MCF 10A (cell line): ENCODE measurements around the gene VAMP2. TPM values are rescaled to one million over a fixed set of nuclear protein-coding genes. Genes with fewer than 3 reads are reported as not detected.
"Not testable (repeated sequence)": the region's sequence is repeated elsewhere in the genome, so short reads cannot be mapped to it uniquely, and the experiment has no call there.

Source experiments
- BruUV-seq: library from RNA; stranded (reverse); fragments of 400-500 nt; replicated peaks from 2 replicates; lab custom pipeline; 2021; lab: Mats Ljungman, UMichigan
- CTCF ChIA-PET: fragments of 300-600 bp; sonication (Branson Sonifier 250); formaldehyde crosslinking; extraction: SDS; loops from one replicate; lab custom pipeline; 2021; ENCODE audit warnings: antibody characterized with exemption, inconsistent platforms; lab: Yijun Ruan, JAX
- POLR2A ChIA-PET: fragments of 300-600, 350-650 bp; sonication (Branson Sonifier 250); formaldehyde crosslinking; extraction: SDS; loops from one replicate; lab custom pipeline; 2020; ENCODE audit warnings: antibody characterized with exemption, inconsistent platforms; lab: Yijun Ruan, JAX
- DNase-seq: peaks from one replicate; pipeline ENCODE4 v3.0.0-alpha.2; 2018; ENCODE audit not compliant: unreplicated experiment
- H3K27ac Mint-ChIP-seq: one replicate; pipeline ENCODE4 v1.8.0; 2022; ENCODE audit warnings: mild to moderate bottlenecking, low read depth, mixed read lengths; ENCODE audit not compliant: unreplicated experiment
- H3K27me3 Mint-ChIP-seq: one replicate; pipeline ENCODE4 v1.8.0; 2022; ENCODE audit warnings: mixed read lengths; ENCODE audit not compliant: insufficient read depth, unreplicated experiment
- H3K36me3 Mint-ChIP-seq: one replicate; pipeline ENCODE4 v1.8.0; 2022; ENCODE audit warnings: mild to moderate bottlenecking, moderate library complexity, mixed read lengths; ENCODE audit not compliant: insufficient read depth, unreplicated experiment
- H3K4me1 Mint-ChIP-seq: one replicate; pipeline ENCODE4 v1.8.0; 2022; ENCODE audit warnings: mixed read lengths; ENCODE audit not compliant: insufficient read depth, unreplicated experiment
- H3K4me3 Mint-ChIP-seq: one replicate; pipeline ENCODE4 v1.8.0; 2022; ENCODE audit warnings: mild to moderate bottlenecking, moderate library complexity, mixed read lengths; ENCODE audit not compliant: unreplicated experiment
- H3K9me3 Mint-ChIP-seq: one replicate; pipeline ENCODE4 v1.8.0; 2022; ENCODE audit warnings: mixed read lengths; ENCODE audit not compliant: unreplicated experiment
- CTCF ChIP-seq: fragments of 200-600 bp; IDR thresholded peaks from one replicate; pipeline ENCODE4 v1.8.0; 2022; ENCODE audit warnings: antibody characterized with exemption, mild to moderate bottlenecking; ENCODE audit not compliant: unreplicated experiment
- intact Hi-C: fragments of 100-400 bp; cut with micrococcal nuclease; formaldehyde crosslinking; loops from 2 replicates; pipeline ENCODE4 v1.14.1; 2022
- total RNA-seq: library from RNA; stranded (reverse); gene quantifications from 2 replicates; pipeline ENCODE4 v1.2.3, GENCODE V29; 2022

The VAMP2 gene
- total RNA-seq, 1 experiment from 2014 or later = 37.7 TPM

DNA sequence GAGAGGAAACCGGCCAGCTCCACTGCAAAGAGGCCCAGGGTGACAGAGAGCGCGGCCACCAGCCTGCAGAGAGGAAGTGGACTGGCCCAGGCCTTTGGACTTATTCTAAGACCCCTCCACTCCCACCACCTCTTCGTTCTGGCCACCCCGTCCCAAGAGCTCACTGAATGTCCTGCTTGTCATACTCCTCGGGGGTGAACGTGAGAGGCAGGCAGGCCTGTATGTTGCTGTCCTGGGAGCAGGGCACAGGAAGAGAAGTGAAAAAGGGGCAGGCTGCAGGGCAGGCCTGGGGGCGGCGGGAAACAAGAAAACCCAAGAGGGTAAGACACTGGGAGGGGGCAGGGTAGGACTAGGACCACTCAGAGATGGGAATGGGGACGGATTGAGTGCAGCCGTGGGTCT is 13.0 kb upstream of the VAMP2 start:
- BruUV-seq = no TSS peak
- ChIA-PET POLR2A (interaction anchor here (0.7 to 7.6 kb wide), 7 partner anchors 12 to 74 kb away, joined by 4 to 148 read pairs (median 8); partner anchors contain the start of genes BORCS6, PER1 and PFAS), CTCF (interaction anchor here (0.7 to 1.0 kb wide), 4 partner anchors 18 to 456 kb away, joined by 3 to 5 read pairs (median 3); no protein-coding TSS in a partner anchor)
- Mint-ChIP-seq H3K9me3 (no peaks in the 10 kb centered on the region), H3K36me3 (peaks cover 9% of the 10 kb centered on the region), H3K27me3 (no peaks in the 10 kb centered on the region), H3K27ac (peak overlapping the region; percentile 94), H3K4me3 (peak overlapping the region; percentile 91), H3K4me1 (peaks cover 27% of the 10 kb centered on the region)
- no peak for DNase-seq
- no peak for TF ChIP-seq CTCF
- intact Hi-C loops = no loop called here

GRCh38 chr17:8173871-8174322 is 11.1 kb upstream of the VAMP2 start:
- BruUV-seq = no TSS peak
- no peak for DNase-seq
- Mint-ChIP-seq H3K27me3 (no peaks in the 10 kb centered on the region), H3K4me1 (peaks cover 27% of the 10 kb centered on the region), H3K4me3 (peak overlapping the region; percentile 91), H3K36me3 (peaks cover 9% of the 10 kb centered on the region), H3K27ac (peak overlapping the region; percentile 100), H3K9me3 (no peaks in the 10 kb centered on the region)
- TF ChIP-seq CTCF = no peak
- intact Hi-C loops = loop anchor here (1.0 kb wide), 2 partner anchors 13 to 55 kb away; no protein-coding TSS in a partner anchor
- CTCF ChIA-PET = interaction anchor here (0.6 to 0.7 kb wide), 2 partner anchors 54 to 115 kb away, joined by 3 to 8 read pairs; no protein-coding TSS in a partner anchor
- POLR2A ChIA-PET = interaction anchor here (0.6 to 7.6 kb wide), 29 partner anchors 9 to 904 kb away, joined by 3 to 148 read pairs (median 6); partner anchors contain the start of genes ALOXE3, BORCS6, CTC1 and HES7

- ChIA-PET POLR2A (interaction anchor here (0.6 to 7.6 kb wide), 32 partner anchors 9 to 903 kb away, joined by 3 to 148 read pairs (median 6); partner anchors contain the start of genes ALOXE3, BORCS6, CTC1 and HES7), CTCF (interaction anchor here (0.6 to 0.9 kb wide), 4 partner anchors 9 to 114 kb away, joined by 3 to 5 read pairs (median 3); no protein-coding TSS in a partner anchor)
- H3K4me3 Mint-ChIP-seq = peak overlapping the region; percentile 91
- DNase-seq = peak; percentile 99
- H3K9me3 Mint-ChIP-seq = no peaks in the 10 kb centered on the region
- peaks cover 9% of the 10 kb centered on the region for H3K36me3 Mint-ChIP-seq
- peak overlapping the region; percentile 100 for H3K27ac Mint-ChIP-seq
- no peaks in the 10 kb centered on the region for H3K27me3 Mint-ChIP-seq
- H3K4me1 Mint-ChIP-seq = peaks cover 27% of the 10 kb centered on the region
- TSS peak; percentile 99 for BruUV-seq
- intact Hi-C loops = loop anchor here (1.0 kb wide), 2 partner anchors 14 to 54 kb away; no protein-coding TSS in a partner anchor
- TF ChIP-seq CTCF = no peak
Measured at GRCh38 chr17:8173056-8173870, 10.5 kb upstream of the VAMP2 start.

DNA sequence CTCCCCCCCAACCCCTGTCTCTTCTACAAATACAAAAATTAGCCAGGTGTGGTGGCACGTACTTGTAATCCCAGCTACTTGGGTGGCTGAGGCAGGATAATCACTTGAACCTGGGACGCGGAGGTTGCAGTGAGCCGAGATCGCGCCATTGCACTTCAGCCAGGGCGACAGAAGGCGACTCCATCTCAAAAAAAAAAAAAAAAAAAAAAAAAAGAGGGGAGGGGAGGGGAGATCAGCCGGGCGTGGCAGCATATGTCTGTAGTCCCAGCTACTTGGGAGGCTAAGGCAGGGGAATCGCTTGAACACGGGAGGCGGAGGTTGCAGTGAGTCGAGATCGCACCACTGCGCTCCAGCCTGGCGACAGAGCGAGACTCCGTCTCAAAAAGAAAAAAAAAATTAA is 7.4 kb upstream of the VAMP2 start:
- ChIA-PET CTCF (interaction anchor here (0.7 kb wide), 2 partner anchors 9 to 16 kb away, joined by 3 read pairs; no protein-coding TSS in a partner anchor), POLR2A (interaction anchor here (0.7 to 1.2 kb wide), 4 partner anchors 12 to 33 kb away, joined by 3 to 5 read pairs (median 4); no protein-coding TSS in a partner anchor)
- H3K4me3 Mint-ChIP-seq, H3K36me3 Mint-ChIP-seq, intact Hi-C loops, H3K9me3 Mint-ChIP-seq, DNase-seq, H3K27me3 Mint-ChIP-seq, BruUV-seq, H3K27ac Mint-ChIP-seq: not testable (repeated sequence)
- H3K4me1 Mint-ChIP-seq = peaks cover 11% of the 10 kb centered on the region
